Right lobe of liver (tissue), 6 donors: ENCODE data around the gene CLRN2. TPM values are rescaled to one million over a fixed set of nuclear protein-coding genes. Genes with fewer than 3 reads are reported as not detected.
A peak's percentile ranks its signal among the peaks of the same experiment; 100 is the strongest.

Experiments
- ATAC-seq, 4 donors: fragments of 200-7000 bp; cut with Tn5 transposase; one replicate each; pipeline ENCODE4 v1.9.1; 2020; ENCODE audit warnings: mild to moderate bottlenecking in 4 of 4, moderate library complexity in 4 of 4
- DNase-seq, 3 donors: peaks; one replicate each; pipeline ENCODE4 v3.0.0-alpha.2; 2020
- H3K27ac ChIP-seq, 3 donors: fragments of 200-600 bp; one replicate each; pipeline ENCODE4 v1.8.0; 2022
- H3K27me3 ChIP-seq, 2 donors: fragments of 200-600 bp; one replicate each; pipeline ENCODE4 v1.8.0; 2022
- H3K36me3 ChIP-seq, 4 donors: fragments of 200-600 bp; sonication (generic) in 1 of 4; one replicate each; pipeline versions ENCODE4 v1.5.1 to v1.8.0; 2017 to 2022; ENCODE audit warnings: control low read depth in 1 of 4
- H3K4me1 ChIP-seq, 4 donors: fragments of 200-600 bp; sonication (generic) in 1 of 4; one replicate each; pipeline versions ENCODE4 v1.5.1 to v1.8.0; 2017 to 2022; ENCODE audit warnings: control low read depth in 1 of 4
- H3K4me3 ChIP-seq, 3 donors: fragments of 200-600 bp; one replicate each; pipeline ENCODE4 v1.8.0; 2022
- H3K9me3 ChIP-seq, 4 donors: fragments of 200-600 bp; sonication (generic) in 1 of 4; one replicate each; pipeline versions ENCODE4 v1.5.1 to v1.8.0; 2017 to 2022; ENCODE audit warnings: control low read depth in 1 of 4
- POLR2A ChIP-seq: fragments of 450-650 bp; IDR thresholded peaks from one replicate; pipeline ENCODE4 v1.6.1; 2017; ENCODE audit warnings: antibody characterized with exemption, mild to moderate bottlenecking
- WGBS: methylation state at CpG from one replicate; pipeline ENCODE4 v1.1.6; 2018; ENCODE audit warnings: low coverage, low lambda C conversion rate; ENCODE audit not compliant: insufficient coverage; ENCODE audit errors: missing lambda C conversion rate; 5-methylcytosine and 5-hydroxymethylcytosine counted together
- intact Hi-C, 2 donors: fragments of 100-400 bp; cut with DNase I; formaldehyde crosslinking; loops; one replicate each; pipeline versions ENCODE4 v1.11.2 to v1.14.1; 2022
- total RNA-seq, 6 experiments: library from RNA; depleted of rRNA in 2 of 6; stranded (reverse); fragments of >200 nt in 2 of 6; fragmentation: NEBNext Ultra II Directional in 3 of 6; extraction: Animal tissue kit (Norgen Biotek cat#: 25700) in 3 of 6; gene quantifications; one replicate each; pipeline versions ENCODE4 v1.1.0 to v1.2.4, GENCODE V29; 2016 to 2023
- TF ChIP-seq, protein P1 (sequence below), 4 donors: fragments of 200-600 bp in 3 of 4; fragments of 450-650 bp in 1 of 4; IDR thresholded peaks; one replicate each; pipeline versions ENCODE4 v1.5.1 to v1.8.0; 2016 to 2022; ENCODE audit warnings: antibody characterized with exemption in 4 of 4, mild to moderate bottlenecking in 2 of 4
- donor health status: DM: no; HTN: yes; CAD: no.
- donor health status: DM: no; HTN: no; CAD: no.
- donor health status: DM: no; HTN: no; CAD: no.
- donor health status: DM: no; HTN: yes; CAD: no.
- donor health status: DM: no; HTN: yes; CAD: no.

The CLRN2 gene
- total RNA-seq, 6 experiments from 2014 or later, result not detected

DNA sequence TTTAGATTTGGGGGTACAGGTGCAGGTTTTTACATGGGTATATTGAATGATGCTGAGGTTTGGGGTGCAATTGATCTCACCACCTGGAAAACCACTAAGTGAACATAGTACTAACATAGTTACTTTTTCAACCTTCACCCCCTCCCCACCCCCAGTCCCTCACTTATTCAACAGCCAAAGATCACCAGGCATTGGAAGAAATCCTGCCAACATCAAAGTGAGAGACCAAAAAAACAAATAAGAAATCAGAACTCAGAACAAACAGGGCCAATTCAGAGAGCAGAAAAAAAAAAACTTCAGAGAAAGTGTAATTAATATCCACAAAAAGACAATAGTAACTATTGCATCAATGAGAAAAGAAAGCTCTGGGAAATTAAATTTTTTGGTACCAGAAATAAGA, 41.5 kb downstream of the CLRN2 start:
- peak overlapping the region in 2 of 3 donors; percentile 67 to 85 for H3K27ac ChIP-seq
- DNase-seq (peak in 1 of 3 donors; percentile 80), ATAC-seq (peak; percentile 46 to 73 (median 62))
- intact Hi-C loops, result no loop called here
- TF ChIP-seq, protein P1, sequence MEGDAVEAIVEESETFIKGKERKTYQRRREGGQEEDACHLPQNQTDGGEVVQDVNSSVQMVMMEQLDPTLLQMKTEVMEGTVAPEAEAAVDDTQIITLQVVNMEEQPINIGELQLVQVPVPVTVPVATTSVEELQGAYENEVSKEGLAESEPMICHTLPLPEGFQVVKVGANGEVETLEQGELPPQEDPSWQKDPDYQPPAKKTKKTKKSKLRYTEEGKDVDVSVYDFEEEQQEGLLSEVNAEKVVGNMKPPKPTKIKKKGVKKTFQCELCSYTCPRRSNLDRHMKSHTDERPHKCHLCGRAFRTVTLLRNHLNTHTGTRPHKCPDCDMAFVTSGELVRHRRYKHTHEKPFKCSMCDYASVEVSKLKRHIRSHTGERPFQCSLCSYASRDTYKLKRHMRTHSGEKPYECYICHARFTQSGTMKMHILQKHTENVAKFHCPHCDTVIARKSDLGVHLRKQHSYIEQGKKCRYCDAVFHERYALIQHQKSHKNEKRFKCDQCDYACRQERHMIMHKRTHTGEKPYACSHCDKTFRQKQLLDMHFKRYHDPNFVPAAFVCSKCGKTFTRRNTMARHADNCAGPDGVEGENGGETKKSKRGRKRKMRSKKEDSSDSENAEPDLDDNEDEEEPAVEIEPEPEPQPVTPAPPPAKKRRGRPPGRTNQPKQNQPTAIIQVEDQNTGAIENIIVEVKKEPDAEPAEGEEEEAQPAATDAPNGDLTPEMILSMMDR (IDR thresholded peaks at IDR 0.05), result no peak
- no peaks in the 10 kb centered on the region for H3K27me3 ChIP-seq
- H3K36me3 ChIP-seq, result no peaks in the 10 kb centered on the region
- H3K4me3 ChIP-seq, result no peak overlapping the region
- H3K4me1 ChIP-seq, result peaks cover 0 to 48% (median 15%) of the 10 kb centered on the region in 4 donors
- H3K9me3 ChIP-seq, result no peaks in the 10 kb centered on the region

DNA sequence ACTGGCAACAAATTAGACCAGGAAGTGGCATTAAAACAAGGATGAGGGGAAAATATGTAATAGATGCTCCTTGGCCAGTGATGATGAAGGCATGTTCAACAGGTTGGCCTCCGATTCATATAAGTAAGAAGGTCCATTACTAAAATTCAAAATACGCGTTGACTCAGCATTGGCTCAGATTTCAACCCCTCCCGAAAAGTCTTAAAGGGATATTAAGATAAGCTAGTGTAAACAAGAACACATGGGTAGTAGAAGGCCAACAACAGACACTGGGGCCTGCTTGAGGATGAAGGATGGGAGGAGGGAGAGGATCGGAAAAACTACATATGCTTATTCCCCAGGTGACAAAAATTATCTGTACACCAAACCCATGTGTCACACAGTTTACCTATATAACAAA, 42.9 kb downstream of the CLRN2 start:
- Histone ChIP-seq H3K9me3 (no peaks in the 10 kb centered on the region), H3K36me3 (no peaks in the 10 kb centered on the region), H3K4me3 (no peak overlapping the region), H3K4me1 (peaks cover 0 to 41% (median 15%) of the 10 kb centered on the region in 4 donors), H3K27ac (peak overlapping the region in 2 of 3 donors; percentile 67 to 85), H3K27me3 (no peaks in the 10 kb centered on the region)
- ATAC-seq (peak in 2 of 4 donors; percentile 6 to 8), DNase-seq (no peak)
- WGBS, result 23% methylated on average over 4 of the region's 5 CpGs
- intact Hi-C loops, result no loop called here
- TF ChIP-seq POLR2A, result no peak
- TF ChIP-seq, protein P1 (IDR thresholded peaks at IDR 0.05), result no peak

DNA sequence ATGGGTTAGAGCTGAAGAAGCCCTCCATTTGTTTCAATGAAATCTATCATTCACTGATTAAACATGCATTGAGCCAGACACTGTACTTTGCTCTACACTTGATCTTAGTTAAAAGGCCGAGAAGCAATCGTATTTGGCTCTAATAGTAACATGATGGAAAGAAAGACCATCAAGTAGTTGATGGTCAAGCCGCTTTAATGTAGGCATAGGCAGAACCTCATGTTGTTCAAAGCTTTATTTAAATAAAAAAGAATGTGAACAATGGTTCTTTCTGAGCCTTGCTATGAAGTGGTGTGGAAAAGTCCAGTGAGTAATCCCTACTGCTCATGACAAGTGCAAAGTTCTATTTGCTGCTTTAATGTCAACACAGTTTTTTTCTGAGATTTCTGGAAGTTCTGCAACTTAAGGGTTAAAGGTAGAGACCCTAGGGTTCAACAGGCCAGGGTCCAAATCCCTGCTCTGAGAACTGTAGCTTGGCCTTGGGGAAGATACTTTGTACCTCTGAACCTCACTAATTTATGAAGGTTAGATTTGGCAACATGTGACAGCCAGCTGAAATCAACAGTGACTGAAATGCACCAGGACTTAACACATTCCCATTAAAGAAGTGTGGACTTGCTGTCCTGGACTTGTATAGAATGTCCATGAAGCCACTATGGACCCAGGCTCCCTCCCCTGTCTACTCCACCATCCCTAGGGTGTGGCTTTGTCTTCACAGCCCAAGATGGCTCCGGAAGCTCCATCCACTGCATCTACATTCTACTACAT, 44.2 kb downstream of the CLRN2 start:
- intact Hi-C loops, result no loop called here
- Histone ChIP-seq H3K27me3 (no peaks in the 10 kb centered on the region), H3K27ac (peak overlapping the region; percentile 49 to 85 (median 67)), H3K36me3 (no peaks in the 10 kb centered on the region), H3K4me3 (no peak overlapping the region), H3K9me3 (no peaks in the 10 kb centered on the region), H3K4me1 (peaks cover 0 to 39% (median 15%) of the 10 kb centered on the region in 4 donors)
- TF ChIP-seq, protein P1 (IDR thresholded peaks at IDR 0.05), result no peak
- no peak for TF ChIP-seq POLR2A
- DNase-seq (peak in 1 of 3 donors; percentile 64), ATAC-seq (peak; percentile 69 to 87 (median 72))
- WGBS, result 39% methylated on average over 4 of the region's 4 CpGs

DNA sequence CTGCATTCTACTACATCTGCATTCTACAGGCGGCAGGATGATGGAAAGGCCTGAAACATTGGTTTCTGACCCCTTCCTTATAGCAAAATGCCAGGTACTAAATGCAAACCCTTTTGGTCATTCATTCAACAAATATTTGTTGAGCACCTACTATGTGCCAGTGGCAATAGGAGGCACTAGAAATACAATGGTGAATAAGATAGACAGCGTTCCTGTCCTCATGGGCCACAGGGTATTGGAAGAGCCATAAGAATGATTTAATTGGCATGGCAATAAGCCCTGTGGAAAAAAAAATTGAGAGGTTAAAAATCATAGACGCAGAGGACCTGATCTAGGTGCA, 44.7 kb downstream of the CLRN2 start:
- H3K27ac ChIP-seq, result peak overlapping the region; percentile 49 to 85 (median 67)
- no peak overlapping the region for H3K4me3 ChIP-seq
- intact Hi-C loops, result no loop called here

More for the DNA sequence above, 44.7 kb downstream of the CLRN2 start:
- DNase-seq, result no peak
- no peak for TF ChIP-seq POLR2A
- TF ChIP-seq, protein P1 (IDR thresholded peaks at IDR 0.05), result no peak
- no peaks in the 10 kb centered on the region for H3K27me3 ChIP-seq
- peaks cover 0 to 39% (median 15%) of the 10 kb centered on the region in 4 donors for H3K4me1 ChIP-seq
- H3K36me3 ChIP-seq, result no peaks in the 10 kb centered on the region
- no peak for ATAC-seq
- 83% methylated on average over 3 of the region's 3 CpGs for WGBS
- H3K9me3 ChIP-seq, result no peaks in the 10 kb centered on the region
